Keratinocyte (primary cell): ENCODE data around the gene NUP155. TPM values are rescaled to one million over a fixed set of nuclear protein-coding genes. Genes with fewer than 3 reads are reported as not detected.

Experiments
- DNase-seq: peaks from one replicate; pipeline ENCODE4 v3.0.0-alpha.2; 2011; ENCODE audit warnings: low read depth, missing footprints, low spot score
- FAIRE-seq: peaks from 2 replicates; lab custom pipeline; 2011; peaks lifted over from hg19 to GRCh38; lab: Jason Lieb, UNC
- H2AFZ ChIP-seq: 2 replicates; pipeline ENCODE4 v1.6.0; 2012; ENCODE audit warnings: low read length, control low read depth, inconsistent platforms; ENCODE audit not compliant: control insufficient read depth
- H3K27ac ChIP-seq: 2 replicates; pipeline ENCODE4 v1.5.1; 2011; ENCODE audit warnings: low read length; ENCODE audit not compliant: control insufficient read depth, insufficient read depth
- H3K27me3 ChIP-seq: 3 replicates; pipeline ENCODE4 v1.6.0; 2011; ENCODE audit warnings: low read length; ENCODE audit not compliant: control insufficient read depth, insufficient read depth; ENCODE audit errors: extremely low read depth
- H3K36me3 ChIP-seq, 2 experiments: 2 replicates in 1 of 2; 3 replicates in 1 of 2; pipeline ENCODE4 v1.5.1; 2011; ENCODE audit warnings: low read length in 2 of 2, mild to moderate bottlenecking in 1 of 2; ENCODE audit not compliant: control insufficient read depth in 2 of 2, insufficient read depth in 2 of 2; ENCODE audit errors: extremely low read depth in 1 of 2
- H3K4me1 ChIP-seq: 3 replicates; pipeline ENCODE4 v1.5.1; 2011; ENCODE audit warnings: low read length; ENCODE audit not compliant: control insufficient read depth, insufficient read depth; ENCODE audit errors: extremely low read depth
- H3K4me2 ChIP-seq: 3 replicates; pipeline ENCODE4 v1.6.0; 2011; ENCODE audit warnings: low read depth, low read length; ENCODE audit not compliant: control insufficient read depth, insufficient read depth; ENCODE audit errors: extremely low read depth
- H3K4me3 ChIP-seq, 3 experiments: fragments of 200-600 bp in 1 of 3; sonication (generic) in 1 of 3; 2 replicates in 2 of 3; 3 replicates in 1 of 3; pipeline ENCODE4 v1.5.1; 2011 to 2016; ENCODE audit warnings: low read length in 3 of 3, mild to moderate bottlenecking in 3 of 3, control low read depth in 2 of 3, inconsistent platforms in 1 of 3, low read depth in 1 of 3, mixed read lengths in 1 of 3, mixed run types in 1 of 3, moderate library complexity in 1 of 3; ENCODE audit not compliant: control insufficient read depth in 2 of 3, insufficient read depth in 2 of 3; ENCODE audit errors: extremely low read depth in 1 of 3
- H3K79me2 ChIP-seq: 2 replicates; pipeline ENCODE4 v1.6.0; 2012; ENCODE audit warnings: low read length; ENCODE audit not compliant: control insufficient read depth, insufficient read depth
- H3K9ac ChIP-seq: 3 replicates; pipeline ENCODE4 v1.6.0; 2011; ENCODE audit warnings: low read length; ENCODE audit not compliant: control insufficient read depth, insufficient read depth; ENCODE audit errors: extremely low read depth
- H3K9me1 ChIP-seq: 3 replicates; pipeline ENCODE4 v1.6.0; 2011; ENCODE audit warnings: low read length; ENCODE audit not compliant: control insufficient read depth, insufficient read depth; ENCODE audit errors: extremely low read depth
- H3K9me3 ChIP-seq: 2 replicates; pipeline ENCODE4 v1.5.1; 2012; ENCODE audit warnings: low read depth, low read length; ENCODE audit not compliant: control insufficient read depth
- H4K20me1 ChIP-seq: 3 replicates; pipeline ENCODE4 v1.6.0; 2011; ENCODE audit warnings: low read length; ENCODE audit not compliant: control insufficient read depth, insufficient read depth; ENCODE audit errors: extremely low read depth
- CTCF ChIP-seq, 3 experiments: IDR thresholded peaks in 1 of 3; conservative IDR thresholded peaks in 1 of 3; optimal IDR thresholded peaks in 1 of 3; 2 replicates in 2 of 3; 3 replicates in 1 of 3; pipeline versions ENCODE3 to v1.5.1; 2011; ENCODE audit warnings: low read length in 3 of 3, mild to moderate bottlenecking in 3 of 3, moderate library complexity in 2 of 3, control low read depth in 1 of 3, inconsistent platforms in 1 of 3; ENCODE audit not compliant: insufficient read depth in 2 of 3; ENCODE audit errors: extremely low read depth in 1 of 3
- EZH2 ChIP-seq: IDR thresholded peaks from one replicate; pipeline ENCODE4 v1.6.1; 2012; ENCODE audit warnings: inconsistent platforms, mild to moderate bottlenecking, low read length, moderate library complexity
- dilution Hi-C: fragments of 300-500 bp; cut with MboI; formaldehyde crosslinking; loops from one replicate; pipeline ENCODE4 v1.7.0; 2020; ENCODE audit warnings: low sequenced_read_pairs; ENCODE audit not compliant: extremely low pct_ligation_motif_present
- polyA plus RNA-seq, 5 experiments: library from polyadenylated mRNA; depleted of rRNA in 3 of 5; stranded (reverse) in 3 of 5; stranded (forward) in 1 of 5; unstranded in 1 of 5; fragments of >200 nt; gene quantifications; 1 replicate in 1 of 5; 2 replicates in 3 of 5; 3 replicates in 1 of 5; pipeline versions ENCODE4 v1.2.1 to v1.2.3, GENCODE V29; 2011 to 2012; ENCODE audit warnings: missing spikeins in 2 of 5, low read depth in 1 of 5, low replicate concordance in 1 of 5

Gene NUP155
- polyA plus RNA-seq, 1 donor (not counting 4 experiments of a cell fraction or from before 2014, with no cell fraction given) = 20.5 TPM

GRCh38 chr5:37326536-37326935 lies 44.4 kb downstream of the NUP155 start:
- no peak overlapping the region for H3K4me2 ChIP-seq
- TF ChIP-seq EZH2 (no peak), CTCF (optimal IDR thresholded peaks at IDR 0.05 in 1 of 3, IDR thresholded peaks at IDR 0.05 in 1 of 3, conservative IDR thresholded peaks at IDR 0.05 in 1 of 3; ENCODE audit: extremely low read depth in 1 of 3, insufficient read depth in 2 of 3, low read length in 3 of 3) (no peak)
- no peaks in the 10 kb centered on the region for H3K79me2 ChIP-seq
- dilution Hi-C loops = no loop called here
- H4K20me1 ChIP-seq = no peaks in the 10 kb centered on the region
- FAIRE-seq (no peak), DNase-seq (no peak)
- H3K27me3 ChIP-seq = no peaks in the 10 kb centered on the region
- H3K9me1 ChIP-seq = no peaks in the 10 kb centered on the region
- H3K9me3 ChIP-seq = no peaks in the 10 kb centered on the region
- no peaks in the 10 kb centered on the region for H3K4me1 ChIP-seq
- H3K4me3 ChIP-seq = no peak overlapping the region
- no peak overlapping the region for H3K27ac ChIP-seq
- H2AFZ ChIP-seq = no peak overlapping the region
- H3K9ac ChIP-seq = no peak overlapping the region
- peaks cover 11 to 19% of the 10 kb centered on the region in 2 experiments for H3K36me3 ChIP-seq

DNA sequence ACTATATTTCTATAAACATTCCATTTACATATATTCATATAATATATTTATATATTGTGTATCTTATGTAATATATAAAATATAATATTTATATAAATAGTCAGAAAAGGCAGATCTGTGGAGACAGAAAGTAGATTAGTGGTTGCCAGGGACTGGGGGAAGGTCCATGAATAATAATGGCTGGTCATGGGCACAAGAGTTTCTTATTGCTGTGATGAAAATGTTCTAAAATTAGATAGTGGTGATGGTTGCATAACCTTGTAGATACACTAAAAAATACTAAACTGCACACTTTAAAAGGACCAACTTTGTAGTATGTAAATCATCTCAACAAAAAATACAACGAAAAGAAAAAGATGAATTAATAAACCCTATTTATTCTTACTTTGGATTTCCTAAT lies 47.3 kb downstream of the NUP155 start:
- dilution Hi-C loops = no loop called here
- no peak overlapping the region for H3K27ac ChIP-seq
- no peaks in the 10 kb centered on the region for H4K20me1 ChIP-seq
- no peak overlapping the region for H3K9ac ChIP-seq
- H3K9me3 ChIP-seq = no peaks in the 10 kb centered on the region
- H3K4me1 ChIP-seq = no peaks in the 10 kb centered on the region
- H3K4me2 ChIP-seq = no peak overlapping the region
- H2AFZ ChIP-seq = no peak overlapping the region
- no peaks in the 10 kb centered on the region for H3K27me3 ChIP-seq
- no peaks in the 10 kb centered on the region for H3K9me1 ChIP-seq
- no peak for DNase-seq
- no peak for TF ChIP-seq EZH2
- TF ChIP-seq CTCF (optimal IDR thresholded peaks at IDR 0.05 in 1 of 3, IDR thresholded peaks at IDR 0.05 in 1 of 3, conservative IDR thresholded peaks at IDR 0.05 in 1 of 3; ENCODE audit: extremely low read depth in 1 of 3, insufficient read depth in 2 of 3, low read length in 3 of 3) = no peak
- peaks cover 14 to 22% of the 10 kb centered on the region in 2 experiments for H3K36me3 ChIP-seq
- FAIRE-seq = no peak
- no peak overlapping the region for H3K4me3 ChIP-seq
- H3K79me2 ChIP-seq = no peaks in the 10 kb centered on the region
